CD4-positive, alpha-beta T cell treated with Interleukin-21 for 1 hour (primary cell): ENCODE data around the gene APBA1.
"Not testable (repeated sequence)": the region's sequence is repeated elsewhere in the genome, so short reads cannot be mapped to it uniquely, and the experiment has no call there.

ENCODE experiments used
- DNase-seq: peaks from one replicate; pipeline ENCODE4 v3.0.0-alpha.2; 2020

The APBA1 gene

GRCh38 chr9:69433968-69434367, 238.2 kb downstream of the APBA1 start:
- no peak for DNase-seq

GRCh38 chr9:69433392-69433791, 238.8 kb downstream of the APBA1 start:
- DNase-seq: no peak

- DNase-seq: no peak
These were observed 239.5 kb downstream of the APBA1 start for GRCh38 chr9:69432623-69433022.

- DNase-seq: no peak
These were observed 240.4 kb downstream of the APBA1 start for GRCh38 chr9:69431777-69432176.

- no peak for DNase-seq
These were observed 241.0 kb downstream of the APBA1 start for GRCh38 chr9:69431203-69431602.

GRCh38 chr9:69430206-69430605, 242.0 kb downstream of the APBA1 start:
- DNase-seq: no peak

GRCh38 chr9:69429281-69429680, 242.9 kb downstream of the APBA1 start:
- DNase-seq: no peak

GRCh38 chr9:69428017-69428785, 244.0 kb downstream of the APBA1 start:
- no peak for DNase-seq

GRCh38 chr9:69427286-69427685, 244.9 kb downstream of the APBA1 start:
- no peak for DNase-seq

- no peak for DNase-seq
These were observed 246.9 kb downstream of the APBA1 start for GRCh38 chr9:69425136-69425801.

- peak; percentile 57 for DNase-seq
These were observed 250.0 kb downstream of the APBA1 start for GRCh38 chr9:69421908-69422801.

GRCh38 chr9:69420611-69421270, 251.4 kb downstream of the APBA1 start:
- DNase-seq: no peak

- no peak for DNase-seq
These were observed 259.4 kb downstream of the APBA1 start for GRCh38 chr9:69412741-69413150.

GRCh38 chr9:69411931-69412740, 260.0 kb downstream of the APBA1 start:
- DNase-seq: no peak

- no peak for DNase-seq
These were observed 260.9 kb downstream of the APBA1 start for GRCh38 chr9:69411246-69411645.

- not testable (repeated sequence) for DNase-seq
These were observed 262.2 kb downstream of the APBA1 start for GRCh38 chr9:69409936-69410335.

- DNase-seq: no peak
These were observed 271.7 kb downstream of the APBA1 start for GRCh38 chr9:69400470-69400869.

GRCh38 chr9:69397384-69398214, 274.6 kb downstream of the APBA1 start:
- no peak for DNase-seq

- no peak for DNase-seq
These were observed 275.4 kb downstream of the APBA1 start for GRCh38 chr9:69396759-69397158.

- no peak for DNase-seq
These were observed 276.5 kb downstream of the APBA1 start for GRCh38 chr9:69395718-69396117.

GRCh38 chr9:69393425-69393824, 278.7 kb downstream of the APBA1 start:
- DNase-seq: no peak
